Anterior cingulate cortex (tissue), 58 donors: Measurements from ENCODE around the gene GLT1D1.
"Not testable (repeated sequence)": the region's sequence is repeated elsewhere in the genome, so short reads cannot be mapped to it uniquely, and the experiment has no call there.

Experiments used
- DNase-seq, 58 donors: peaks; one replicate each; lab custom pipeline; 2025; lab: John Stamatoyannopoulos, UW

The GLT1D1 gene

GRCh38 chr12:128851429-128851828 is 1.8 kb upstream of the GLT1D1 start:
- DNase-seq: not testable (repeated sequence)

GRCh38 chr12:128852026-128852698 is 1.1 kb upstream of the GLT1D1 start:
- DNase-seq: no peak

DNA sequence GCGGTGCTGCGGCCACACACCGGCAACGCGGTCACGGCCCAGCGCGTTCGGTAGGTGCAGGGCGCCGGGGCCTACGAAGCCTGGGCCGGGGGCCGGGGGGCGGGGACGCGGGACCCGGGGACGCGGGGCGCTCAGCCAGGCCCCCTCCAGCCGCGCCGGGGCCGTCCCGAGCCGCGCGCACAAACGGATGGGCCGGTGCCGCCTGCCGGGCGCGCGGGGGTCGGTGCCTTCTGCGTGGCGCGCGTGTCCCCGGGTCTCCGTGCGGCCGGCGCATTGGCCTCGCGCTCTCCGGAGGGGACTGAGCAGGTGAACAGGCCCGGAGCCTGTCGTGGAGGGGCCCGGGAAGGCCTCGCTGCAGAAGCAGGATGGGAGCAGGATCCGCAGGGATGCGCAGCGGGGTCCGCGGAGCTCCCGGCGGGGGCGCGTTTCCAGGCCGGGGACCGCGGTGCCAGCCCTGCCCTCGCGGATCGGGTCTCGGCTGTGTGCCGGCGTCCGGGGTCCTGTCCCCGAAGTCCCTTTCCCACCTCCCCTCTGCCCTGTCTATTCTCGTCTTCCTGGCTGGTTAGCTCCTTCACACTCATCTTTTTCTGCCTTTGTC is 421 bp downstream of the GLT1D1 start:
- DNase-seq: peak in 10 of 58 donors; percentile 1 to 62 (median 30)

DNA sequence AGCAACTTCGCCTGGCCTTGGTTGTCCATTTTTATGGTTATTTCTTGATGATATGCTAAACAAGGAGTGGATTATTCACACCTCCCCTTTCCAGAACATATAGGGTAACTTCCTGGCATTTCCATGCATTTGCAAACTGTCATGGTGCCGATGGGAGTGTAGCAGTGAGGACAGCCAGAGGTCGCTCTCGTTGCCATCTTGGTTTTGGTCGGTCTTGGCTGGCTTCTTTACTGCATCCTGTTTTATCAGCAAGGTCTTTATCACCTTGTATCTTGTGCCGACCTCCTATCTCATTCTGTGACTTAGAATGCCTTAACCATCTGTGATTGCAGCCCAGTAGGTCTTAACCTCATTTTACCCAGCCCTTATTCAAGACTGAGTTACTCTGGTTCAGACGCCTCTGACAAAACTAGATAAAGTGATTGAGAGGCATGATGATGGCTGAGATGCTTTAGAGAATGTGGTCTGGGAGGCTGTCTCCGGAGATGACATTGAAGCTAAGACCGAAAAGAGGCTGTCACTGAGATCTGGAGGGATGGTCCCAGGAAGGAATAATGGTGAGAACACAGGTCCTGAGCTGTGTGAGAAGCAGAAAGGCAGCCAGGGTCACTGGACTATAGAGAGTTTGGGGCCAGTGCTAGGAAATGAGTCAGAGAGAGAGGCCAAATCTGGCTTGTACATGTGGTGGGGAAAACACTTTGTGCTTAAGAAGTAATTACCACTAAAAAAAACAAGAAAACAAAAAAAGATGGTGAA is 2.9 kb downstream of the GLT1D1 start:
- DNase-seq: no peak

GRCh38 chr12:128856791-128857078 is 3.5 kb downstream of the GLT1D1 start:
- no peak for DNase-seq

DNA sequence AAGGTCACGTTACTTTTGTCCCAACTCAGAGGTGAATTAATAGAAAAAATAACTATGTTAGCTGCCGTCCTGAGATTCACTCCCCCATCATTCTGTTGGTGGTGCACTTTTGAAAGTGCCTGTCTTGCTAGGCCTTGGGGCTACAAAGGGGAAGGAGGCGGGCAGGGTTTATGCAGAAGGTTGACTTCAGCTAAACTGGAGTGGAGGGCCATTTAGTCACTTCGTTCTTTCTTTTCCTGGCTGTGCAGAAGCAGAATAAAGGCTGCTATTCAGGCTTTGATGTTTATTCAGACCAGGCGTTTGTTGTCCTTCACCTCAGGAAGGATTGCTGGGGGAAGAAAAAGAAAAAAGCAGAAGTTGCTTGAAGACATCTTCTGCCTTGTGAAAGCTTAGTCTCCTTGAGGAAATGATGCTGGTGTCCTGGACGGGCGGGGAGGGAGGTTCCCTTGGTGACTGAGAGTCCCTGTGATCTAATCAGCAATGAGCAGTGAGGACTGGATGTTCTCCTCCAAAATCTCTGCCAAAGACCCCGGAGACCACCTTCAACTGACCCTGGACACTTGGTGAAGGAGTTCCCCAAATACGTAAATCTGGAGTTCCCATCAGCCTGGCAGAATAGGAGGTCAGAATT is 4.0 kb downstream of the GLT1D1 start:
- DNase-seq: no peak

- DNase-seq: no peak
Observed at GRCh38 chr12:128859311-128859710, 6.0 kb downstream of the GLT1D1 start.

DNA sequence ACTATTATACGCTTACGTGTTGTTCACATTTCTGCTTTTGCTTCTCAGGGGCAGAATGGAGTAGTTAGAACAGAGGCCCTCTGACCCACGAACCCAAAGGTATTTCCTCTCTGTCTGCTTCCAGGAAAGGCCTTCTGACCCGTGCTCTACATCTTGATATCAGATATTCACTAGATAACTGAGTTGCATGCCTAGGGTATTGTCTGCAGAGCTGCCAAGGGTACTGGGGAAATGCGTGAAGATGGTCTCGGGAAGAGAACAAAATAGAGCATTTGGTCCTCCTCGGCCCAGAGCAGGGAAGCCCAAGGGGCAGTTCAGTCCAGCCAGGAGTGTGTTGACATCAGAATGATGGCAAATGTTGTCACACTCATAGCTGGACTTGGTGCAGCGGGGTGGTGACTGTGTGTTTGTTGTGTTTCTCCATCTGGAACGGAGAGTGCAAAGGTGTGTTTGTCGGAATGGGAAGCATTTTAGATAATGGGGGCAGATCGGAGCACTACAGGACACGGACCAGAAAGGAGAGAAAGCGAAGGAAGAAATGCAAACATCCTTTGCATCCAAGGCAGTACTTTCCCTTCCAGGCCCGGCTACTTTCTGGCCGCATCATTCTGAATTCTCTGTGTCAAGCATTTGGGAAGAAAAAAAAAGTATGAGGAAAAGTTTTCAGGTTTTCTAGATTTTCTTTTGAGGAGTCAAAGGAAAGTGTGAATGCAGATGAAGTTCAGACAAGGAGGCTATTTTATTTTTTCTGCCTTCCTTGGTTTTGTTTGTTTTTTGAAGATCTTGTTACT is 8.1 kb downstream of the GLT1D1 start:
- DNase-seq: no peak

- DNase-seq: peak in 4 of 58 donors; percentile 33 to 49 (median 39)
Observed at GRCh38 chr12:128863957-128864356, 10.7 kb downstream of the GLT1D1 start.

GRCh38 chr12:128864516-128865186 is 11.4 kb downstream of the GLT1D1 start:
- peak in 24 of 58 donors; percentile 7 to 58 (median 34) for DNase-seq

- DNase-seq: no peak
Observed at GRCh38 chr12:128867466-128867865, 14.2 kb downstream of the GLT1D1 start.

DNA sequence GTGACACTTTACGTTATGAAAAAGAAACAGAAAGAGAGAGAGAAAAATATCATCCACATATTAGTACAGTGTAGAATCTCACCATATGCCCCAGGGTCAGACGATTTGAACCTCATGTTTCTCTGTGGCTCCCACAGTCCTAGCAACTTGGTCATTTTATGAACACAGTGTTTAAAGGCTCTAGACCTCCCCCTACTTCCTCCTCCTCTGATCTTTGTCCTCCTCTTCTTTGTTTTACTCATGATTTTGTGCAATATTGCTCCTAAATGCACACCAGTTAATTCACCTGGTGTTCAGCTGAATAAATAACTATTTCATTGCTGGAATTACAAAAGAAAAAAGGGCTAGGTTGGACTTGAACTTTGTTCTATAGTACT is 18.2 kb downstream of the GLT1D1 start:
- DNase-seq: no peak

- peak in 5 of 58 donors; percentile 1 to 32 (median 6) for DNase-seq
Observed at GRCh38 chr12:128872303-128872702, 19.0 kb downstream of the GLT1D1 start.

DNA sequence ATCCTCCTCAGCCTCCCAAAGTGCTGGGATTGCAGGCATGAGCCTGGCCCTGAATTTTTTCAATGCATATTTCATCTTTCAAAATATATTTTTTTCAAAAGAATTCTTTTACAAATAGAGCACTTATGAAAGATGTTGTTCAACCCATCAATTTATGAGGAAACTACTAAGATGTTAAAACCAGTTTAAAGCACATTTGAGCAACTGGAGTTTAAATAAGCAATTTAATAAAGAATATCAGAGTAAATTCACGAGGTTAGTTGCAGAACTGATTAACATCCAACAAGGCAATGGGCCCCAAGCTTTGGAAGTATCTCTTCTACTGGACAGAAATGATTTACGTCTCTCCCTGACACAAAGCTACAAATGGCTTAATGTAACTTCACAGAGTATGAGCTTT is 23.3 kb downstream of the GLT1D1 start:
- no peak for DNase-seq

DNA sequence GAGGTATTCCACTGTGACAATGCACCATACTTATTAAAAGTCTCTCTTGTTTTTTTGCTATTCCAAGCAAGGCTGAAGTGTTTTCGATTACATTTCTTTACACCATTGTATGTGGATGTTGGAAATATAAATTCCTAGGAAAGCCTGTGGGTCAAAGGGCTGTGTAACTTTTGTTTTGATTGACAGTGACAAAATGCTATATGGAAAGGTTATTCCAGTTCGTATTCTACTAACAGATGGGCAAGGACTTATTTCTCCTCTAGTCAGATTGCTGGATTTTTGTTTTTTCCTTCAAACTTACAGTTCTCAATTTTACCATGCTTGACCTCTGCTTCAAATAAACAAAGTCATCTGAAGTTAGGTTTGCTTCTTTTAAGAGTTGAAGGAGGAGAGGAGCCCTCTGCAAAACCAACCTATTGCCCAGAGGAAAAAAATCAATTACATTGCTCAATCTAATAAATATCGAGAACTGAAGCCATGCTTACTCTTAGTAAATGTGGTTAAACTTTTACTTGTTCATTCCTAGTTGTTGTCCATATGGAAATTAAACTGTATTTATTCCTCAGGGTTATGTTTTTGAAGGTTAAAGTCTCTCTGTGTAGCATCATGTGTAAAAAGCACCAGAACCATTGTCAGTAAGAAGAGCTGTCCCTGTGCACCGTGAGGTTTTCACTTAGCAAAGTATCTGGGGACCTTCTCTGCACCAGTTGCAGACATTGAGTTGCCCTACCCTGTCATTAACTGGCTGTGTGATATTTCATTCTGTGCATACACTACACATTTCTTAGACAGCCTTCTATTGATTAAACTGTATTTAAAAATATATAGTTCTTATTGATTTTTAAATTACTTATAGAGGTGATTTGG is 26.9 kb downstream of the GLT1D1 start:
- no peak for DNase-seq

- no peak for DNase-seq
Observed at GRCh38 chr12:128891856-128892255, 38.6 kb downstream of the GLT1D1 start.

DNA sequence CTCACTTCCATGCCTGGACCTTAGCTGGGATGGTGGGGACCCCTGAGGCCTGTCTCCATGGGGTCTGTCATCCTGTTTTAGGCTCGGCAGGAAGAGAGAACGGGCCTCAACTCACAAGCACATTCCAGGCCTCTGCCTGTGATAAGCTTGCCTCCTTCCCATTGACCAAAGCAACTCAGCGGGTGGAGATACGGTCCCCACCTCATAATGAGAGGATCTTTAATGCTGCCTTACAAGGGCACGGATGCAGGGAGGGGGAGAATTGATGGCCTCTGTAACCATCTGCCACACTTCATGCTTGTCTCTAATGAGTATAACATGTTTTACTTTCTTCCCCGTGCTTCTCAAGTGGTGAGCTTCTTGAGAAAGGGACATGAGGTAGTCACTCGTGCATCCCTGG is 50.0 kb downstream of the GLT1D1 start:
- DNase-seq: no peak

DNA sequence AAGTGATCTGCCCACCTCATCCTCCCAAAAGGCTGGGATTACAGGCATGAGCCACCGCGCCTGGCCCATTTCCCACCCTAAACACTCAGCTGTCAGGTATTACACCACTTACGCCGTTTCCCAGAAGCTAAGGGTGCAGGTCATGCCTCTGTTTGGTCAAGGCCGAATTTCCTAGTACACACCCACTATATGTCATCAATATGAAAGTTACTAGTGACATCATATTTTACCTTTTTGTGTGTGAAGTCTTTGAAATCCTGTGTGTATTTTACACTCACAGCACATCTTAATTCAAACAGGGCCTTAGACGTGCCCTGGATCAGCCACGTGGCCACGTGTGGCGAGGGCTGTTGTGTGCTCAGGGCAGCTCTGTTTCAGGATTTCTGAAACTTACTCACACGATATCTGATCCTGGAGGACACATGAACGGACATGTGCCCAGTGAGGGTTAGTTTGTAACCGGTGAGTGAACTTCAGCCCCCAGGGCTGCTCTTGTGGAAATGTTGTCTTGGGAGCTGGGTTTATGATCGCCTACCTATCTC is 51.8 kb downstream of the GLT1D1 start:
- DNase-seq: no peak
